Tibial artery (tissue), 4 donors: Measurements from ENCODE around the gene FAM184B.

Experiments
- DNase-seq, 2 donors: peaks; one replicate each; pipeline ENCODE4 v3.0.0-alpha.2; 2019
- H3K27ac ChIP-seq, 2 donors: fragments of 200-600 bp; sonication (generic) in 1 of 2; 1 replicate in 1 of 2; 2 replicates in 1 of 2; pipeline ENCODE4 v1.5.1; 2018 to 2019; ENCODE audit warnings: mild to moderate bottlenecking in 1 of 2
- H3K27me3 ChIP-seq, 2 donors: fragments of 200-600 bp; sonication (generic) in 1 of 2; one replicate each; pipeline versions ENCODE4 v1.5.1 to v1.6.0; 2016 to 2019
- H3K36me3 ChIP-seq, 3 donors: fragments of 200-600 bp; sonication (generic) in 2 of 3; one replicate each; pipeline ENCODE4 v1.5.1; 2016 to 2019; ENCODE audit warnings: mild to moderate bottlenecking in 2 of 3
- H3K4me1 ChIP-seq, 4 donors: fragments of 200-600 bp; sonication (generic) in 2 of 4; 1 replicate in 3 of 4; 2 replicates in 1 of 4; pipeline ENCODE4 v1.5.1; 2016 to 2019
- H3K4me3 ChIP-seq, 2 donors: fragments of 200-600 bp; sonication (generic) in 1 of 2; 1 replicate in 1 of 2; 2 replicates in 1 of 2; pipeline ENCODE4 v1.5.1; 2018 to 2019; ENCODE audit warnings: mild to moderate bottlenecking in 2 of 2
- H3K9me3 ChIP-seq, 3 donors: fragments of 200-600 bp; sonication (generic) in 1 of 3; one replicate each; pipeline ENCODE4 v1.5.1; 2016 to 2019
- intact Hi-C: fragments of 100-400 bp; cut with DNase I; formaldehyde crosslinking; loops from one replicate; pipeline ENCODE4 v1.15.0; 2023; ENCODE audit warnings: low total_unique reads
- TF ChIP-seq, protein P1 (sequence below), 2 experiments: fragments of 200-600 bp in 1 of 2; fragments of 450-650 bp in 1 of 2; IDR thresholded peaks; one replicate each; pipeline ENCODE4 v1.5.1; 2017 to 2019; ENCODE audit warnings: antibody characterized with exemption in 2 of 2, mild to moderate bottlenecking in 1 of 2, moderate library complexity in 1 of 2

FAM184B gene

GRCh38 chr4:17812801-17813200, 31.4 kb upstream of the FAM184B start:
- TF ChIP-seq, protein P1, sequence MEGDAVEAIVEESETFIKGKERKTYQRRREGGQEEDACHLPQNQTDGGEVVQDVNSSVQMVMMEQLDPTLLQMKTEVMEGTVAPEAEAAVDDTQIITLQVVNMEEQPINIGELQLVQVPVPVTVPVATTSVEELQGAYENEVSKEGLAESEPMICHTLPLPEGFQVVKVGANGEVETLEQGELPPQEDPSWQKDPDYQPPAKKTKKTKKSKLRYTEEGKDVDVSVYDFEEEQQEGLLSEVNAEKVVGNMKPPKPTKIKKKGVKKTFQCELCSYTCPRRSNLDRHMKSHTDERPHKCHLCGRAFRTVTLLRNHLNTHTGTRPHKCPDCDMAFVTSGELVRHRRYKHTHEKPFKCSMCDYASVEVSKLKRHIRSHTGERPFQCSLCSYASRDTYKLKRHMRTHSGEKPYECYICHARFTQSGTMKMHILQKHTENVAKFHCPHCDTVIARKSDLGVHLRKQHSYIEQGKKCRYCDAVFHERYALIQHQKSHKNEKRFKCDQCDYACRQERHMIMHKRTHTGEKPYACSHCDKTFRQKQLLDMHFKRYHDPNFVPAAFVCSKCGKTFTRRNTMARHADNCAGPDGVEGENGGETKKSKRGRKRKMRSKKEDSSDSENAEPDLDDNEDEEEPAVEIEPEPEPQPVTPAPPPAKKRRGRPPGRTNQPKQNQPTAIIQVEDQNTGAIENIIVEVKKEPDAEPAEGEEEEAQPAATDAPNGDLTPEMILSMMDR (IDR thresholded peaks at IDR 0.05): no peak
- Histone ChIP-seq H3K27ac (no peak overlapping the region), H3K36me3 (no peaks in the 10 kb centered on the region), H3K4me1 (peaks cover 0 to 29% (median 24%) of the 10 kb centered on the region in 4 donors), H3K4me3 (no peak overlapping the region), H3K27me3 (no peaks in the 10 kb centered on the region), H3K9me3 (no peaks in the 10 kb centered on the region)
- no peak for DNase-seq
- intact Hi-C loops: loop anchor here (5.0 kb wide), 1 partner anchor 210 kb away; the partner anchor contains the start of gene LCORL

DNA sequence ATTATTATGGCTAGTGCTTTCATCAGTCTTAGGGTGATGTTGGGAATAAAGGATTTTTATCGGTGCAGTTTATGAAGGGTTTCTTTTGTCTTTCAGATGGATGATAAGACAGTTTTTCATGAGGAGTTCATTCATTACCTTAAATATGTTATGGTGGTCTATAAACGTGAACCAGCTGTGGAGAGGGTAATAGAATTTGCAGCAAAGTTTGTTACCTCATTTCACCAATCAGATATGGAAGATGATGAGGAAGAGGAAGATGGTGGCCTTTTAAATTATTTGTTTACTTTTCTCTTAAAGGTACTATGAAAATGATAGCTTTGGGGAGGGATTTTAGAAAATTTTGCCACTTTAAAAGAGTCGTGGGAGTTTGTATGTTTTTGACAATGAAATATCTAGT, 30.7 kb upstream of the FAM184B start:
- no peak overlapping the region for H3K4me3 ChIP-seq
- intact Hi-C loops: loop anchor here (5.0 kb wide), 1 partner anchor 210 kb away; the partner anchor contains the start of gene LCORL

GRCh38 chr4:17811078-17811603, 29.7 kb upstream of the FAM184B start:
- Histone ChIP-seq H3K27ac (no peak overlapping the region), H3K9me3 (no peaks in the 10 kb centered on the region), H3K27me3 (no peaks in the 10 kb centered on the region), H3K4me3 (peak overlapping the region; percentile 80 to 94), H3K36me3 (no peaks in the 10 kb centered on the region), H3K4me1 (peaks cover 0 to 44% (median 30%) of the 10 kb centered on the region in 4 donors)
- TF ChIP-seq, protein P1 (IDR thresholded peaks at IDR 0.05): no peak
- no peak for DNase-seq
- intact Hi-C loops: loop anchor here (2.0 to 5.0 kb wide), 2 partner anchors 211 to 234 kb away; partner anchors contain the start of genes LAP3 and LCORL

More for the DNA sequence above, 30.7 kb upstream of the FAM184B start:
- no peak for DNase-seq
- Histone ChIP-seq H3K9me3 (no peaks in the 10 kb centered on the region), H3K27ac (no peak overlapping the region), H3K36me3 (no peaks in the 10 kb centered on the region), H3K4me1 (peaks cover 0 to 35% (median 30%) of the 10 kb centered on the region in 4 donors), H3K27me3 (no peaks in the 10 kb centered on the region)
- TF ChIP-seq, protein P1 (IDR thresholded peaks at IDR 0.05): no peak

- no peaks in the 10 kb centered on the region for H3K9me3 ChIP-seq
- TF ChIP-seq, protein P1 (IDR thresholded peaks at IDR 0.05): no peak
- H3K27me3 ChIP-seq: no peaks in the 10 kb centered on the region
- no peaks in the 10 kb centered on the region for H3K36me3 ChIP-seq
- peak within 1 kb of the TSS; percentile 93 to 97 for H3K27ac ChIP-seq
- peak within 1 kb of the TSS; percentile 80 to 94 for H3K4me3 ChIP-seq
- intact Hi-C loops: loop anchor here (2.0 to 5.0 kb wide), 2 partner anchors 212 to 234 kb away; partner anchors contain the start of genes LAP3 and LCORL
- peak; percentile 98 to 100 for DNase-seq
- peaks cover 0 to 51% (median 32%) of the 10 kb centered on the region in 4 donors for H3K4me1 ChIP-seq
Observed at GRCh38 chr4:17810260-17811077, 29.0 kb upstream of the FAM184B start, which contains the start of the genes DCAF16 and NCAPG. DCAF16 (minus strand) TSS chr4:17810757; CDS start chr4:17804141, 6,616 bp downstream. NCAPG (plus strand) TSS chr4:17810979; CDS start chr4:17811078, 99 bp downstream.

- Histone ChIP-seq H3K4me3 (peak overlapping the region; percentile 80 to 94), H3K36me3 (peaks cover 0 to 1% (median 0%) of the 10 kb centered on the region in 3 donors), H3K9me3 (no peaks in the 10 kb centered on the region), H3K4me1 (peaks cover 0 to 51% (median 32%) of the 10 kb centered on the region in 4 donors), H3K27ac (peak overlapping the region; percentile 93 to 97), H3K27me3 (no peaks in the 10 kb centered on the region)
- DNase-seq: no peak
- TF ChIP-seq, protein P1 (IDR thresholded peaks at IDR 0.05): no peak
- intact Hi-C loops: loop anchor here (2.0 to 10.0 kb wide), 3 partner anchors 195 to 233 kb away; partner anchors contain the start of genes LAP3, LCORL and MED28
Observed at GRCh38 chr4:17809667-17810066, 28.2 kb upstream of the FAM184B start.
